Fibroblast of mammary gland (primary cell): ENCODE results near the gene CNRIP1.

Experiments used
- DNase-seq: peaks from one replicate; pipeline ENCODE4 v3.0.0-alpha.2; 2010; ENCODE audit warnings: low read depth
- H3K4me3 ChIP-seq: 2 replicates; pipeline ENCODE4 v1.5.1; 2011; ENCODE audit warnings: low read depth, mild to moderate bottlenecking, low read length, moderate library complexity; ENCODE audit not compliant: control insufficient read depth
- TF ChIP-seq, protein P1 (sequence below): conservative IDR thresholded peaks from 2 replicates; pipeline ENCODE4 v1.5.1; 2011; ENCODE audit warnings: low read depth, low read length, inconsistent platforms; ENCODE audit not compliant: control insufficient read depth, insufficient read depth

CNRIP1 gene

DNA sequence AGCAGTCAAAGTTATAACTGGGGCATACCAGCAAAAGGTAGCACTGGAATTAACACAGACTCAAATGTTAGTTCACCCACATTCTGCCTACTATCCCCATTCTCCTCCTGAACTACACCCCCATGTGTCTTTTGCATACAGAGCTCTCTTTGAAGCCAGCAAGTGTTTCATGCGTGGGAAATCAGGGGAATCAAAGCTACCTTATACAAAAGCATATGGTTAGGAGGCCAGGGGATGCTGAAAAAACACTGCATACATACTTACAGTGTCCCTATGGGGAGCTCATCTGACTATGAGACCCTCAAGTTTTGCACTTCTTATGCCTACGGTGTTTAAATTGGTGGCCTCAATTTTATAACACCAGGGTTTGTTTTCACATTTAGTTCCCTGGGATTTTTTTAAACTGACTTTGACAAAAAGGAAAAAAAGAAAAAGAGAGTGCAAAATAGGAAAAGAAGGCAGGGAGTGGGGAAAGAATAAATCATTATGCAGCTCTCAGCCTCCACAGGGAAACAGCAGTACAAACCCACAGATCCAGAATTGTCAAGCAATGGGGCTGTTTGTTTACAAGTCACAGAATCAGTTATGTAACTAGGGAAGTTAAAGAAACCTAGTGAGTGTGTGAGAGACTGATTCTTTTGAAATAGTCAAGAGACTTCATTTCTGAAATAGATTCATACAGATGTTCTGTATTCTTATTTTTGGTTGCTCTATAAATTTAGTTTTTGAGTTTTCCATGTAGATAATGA lies 47.3 kb downstream of the CNRIP1 start:
- H3K4me3 ChIP-seq: no peak overlapping the region
- TF ChIP-seq, protein P1, sequence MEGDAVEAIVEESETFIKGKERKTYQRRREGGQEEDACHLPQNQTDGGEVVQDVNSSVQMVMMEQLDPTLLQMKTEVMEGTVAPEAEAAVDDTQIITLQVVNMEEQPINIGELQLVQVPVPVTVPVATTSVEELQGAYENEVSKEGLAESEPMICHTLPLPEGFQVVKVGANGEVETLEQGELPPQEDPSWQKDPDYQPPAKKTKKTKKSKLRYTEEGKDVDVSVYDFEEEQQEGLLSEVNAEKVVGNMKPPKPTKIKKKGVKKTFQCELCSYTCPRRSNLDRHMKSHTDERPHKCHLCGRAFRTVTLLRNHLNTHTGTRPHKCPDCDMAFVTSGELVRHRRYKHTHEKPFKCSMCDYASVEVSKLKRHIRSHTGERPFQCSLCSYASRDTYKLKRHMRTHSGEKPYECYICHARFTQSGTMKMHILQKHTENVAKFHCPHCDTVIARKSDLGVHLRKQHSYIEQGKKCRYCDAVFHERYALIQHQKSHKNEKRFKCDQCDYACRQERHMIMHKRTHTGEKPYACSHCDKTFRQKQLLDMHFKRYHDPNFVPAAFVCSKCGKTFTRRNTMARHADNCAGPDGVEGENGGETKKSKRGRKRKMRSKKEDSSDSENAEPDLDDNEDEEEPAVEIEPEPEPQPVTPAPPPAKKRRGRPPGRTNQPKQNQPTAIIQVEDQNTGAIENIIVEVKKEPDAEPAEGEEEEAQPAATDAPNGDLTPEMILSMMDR: no peak

DNA sequence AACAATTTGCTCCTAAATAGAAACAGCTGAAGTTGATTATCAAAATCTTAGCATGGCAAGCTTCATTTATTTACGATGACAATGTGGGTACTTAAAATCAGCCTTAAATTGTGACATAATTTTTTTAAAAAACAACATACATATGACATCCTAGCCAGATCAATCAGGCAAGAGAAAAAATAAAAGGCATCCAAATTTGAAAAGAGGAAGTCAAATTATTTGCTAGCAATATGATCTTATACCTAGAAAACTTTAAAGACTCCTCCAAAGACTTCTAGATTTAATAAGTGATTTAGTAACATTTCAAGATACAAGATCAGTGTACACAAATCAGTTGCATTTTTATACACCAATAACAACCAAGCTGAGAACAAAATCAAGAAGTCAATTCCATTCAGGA lies 53.1 kb downstream of the CNRIP1 start:
- no peak overlapping the region for H3K4me3 ChIP-seq
- TF ChIP-seq, protein P1: no peak
- no peak for DNase-seq

More for the DNA sequence above, 47.3 kb downstream of the CNRIP1 start:
- no peak for DNase-seq

DNA sequence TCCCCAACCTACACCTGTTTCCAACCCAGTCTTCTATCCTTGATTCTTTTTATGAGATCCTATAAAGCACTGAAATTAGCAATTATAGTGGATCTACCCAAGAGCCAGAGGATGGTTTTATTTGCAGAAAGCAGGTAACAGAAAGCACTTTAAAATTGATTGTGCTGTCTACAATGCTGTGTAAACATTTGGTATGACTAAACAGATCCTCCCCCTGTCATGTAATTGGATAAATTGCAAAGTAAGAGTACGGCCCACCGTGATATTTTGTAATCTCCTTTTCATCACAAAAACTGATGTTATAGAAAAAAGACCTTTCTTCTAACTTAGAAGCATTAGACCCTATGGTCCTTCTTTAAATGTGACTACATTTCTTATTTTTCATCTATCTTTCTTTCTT lies 56.1 kb downstream of the CNRIP1 start:
- no peak overlapping the region for H3K4me3 ChIP-seq
- TF ChIP-seq, protein P1: no peak
- DNase-seq: no peak

DNA sequence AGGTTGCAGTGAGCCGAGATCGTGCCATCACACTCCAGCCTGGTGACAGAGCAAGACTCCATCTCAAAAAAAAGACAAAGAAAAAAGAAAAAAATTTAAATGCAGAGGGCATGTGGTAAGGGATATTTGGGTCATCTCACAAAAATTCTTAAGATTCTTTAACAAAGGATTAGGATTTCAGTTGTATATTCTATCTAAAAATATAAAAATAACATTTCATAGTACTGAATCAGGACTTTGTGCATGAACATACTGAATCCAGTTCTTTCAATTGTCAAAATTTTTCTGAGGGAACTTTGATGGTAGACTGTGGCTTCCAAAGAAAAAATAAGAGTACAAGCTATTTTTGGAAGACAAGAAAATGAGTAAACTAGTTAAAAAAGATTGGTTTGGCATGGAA lies 60.9 kb downstream of the CNRIP1 start:
- no peak overlapping the region for H3K4me3 ChIP-seq
- TF ChIP-seq, protein P1: no peak
- no peak for DNase-seq

DNA sequence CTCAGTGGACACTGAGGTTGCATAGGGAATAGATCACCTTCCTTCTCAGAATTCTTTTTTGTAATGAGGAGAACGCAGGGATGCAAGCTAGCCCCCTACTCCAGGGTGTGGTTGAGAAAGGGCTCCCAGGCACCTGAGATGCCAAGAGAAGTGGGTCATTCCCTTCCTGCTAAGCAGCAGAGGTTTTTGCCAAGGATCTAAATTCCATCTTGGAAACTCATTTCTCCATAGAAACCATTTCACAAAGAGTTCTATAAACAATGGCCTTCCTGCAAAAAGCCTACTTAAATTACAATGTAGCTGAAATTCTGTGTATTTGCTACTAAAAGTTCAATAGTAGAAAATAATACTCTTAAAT lies 63.7 kb downstream of the CNRIP1 start:
- no peak overlapping the region for H3K4me3 ChIP-seq
- peak; percentile 36 for DNase-seq

DNA sequence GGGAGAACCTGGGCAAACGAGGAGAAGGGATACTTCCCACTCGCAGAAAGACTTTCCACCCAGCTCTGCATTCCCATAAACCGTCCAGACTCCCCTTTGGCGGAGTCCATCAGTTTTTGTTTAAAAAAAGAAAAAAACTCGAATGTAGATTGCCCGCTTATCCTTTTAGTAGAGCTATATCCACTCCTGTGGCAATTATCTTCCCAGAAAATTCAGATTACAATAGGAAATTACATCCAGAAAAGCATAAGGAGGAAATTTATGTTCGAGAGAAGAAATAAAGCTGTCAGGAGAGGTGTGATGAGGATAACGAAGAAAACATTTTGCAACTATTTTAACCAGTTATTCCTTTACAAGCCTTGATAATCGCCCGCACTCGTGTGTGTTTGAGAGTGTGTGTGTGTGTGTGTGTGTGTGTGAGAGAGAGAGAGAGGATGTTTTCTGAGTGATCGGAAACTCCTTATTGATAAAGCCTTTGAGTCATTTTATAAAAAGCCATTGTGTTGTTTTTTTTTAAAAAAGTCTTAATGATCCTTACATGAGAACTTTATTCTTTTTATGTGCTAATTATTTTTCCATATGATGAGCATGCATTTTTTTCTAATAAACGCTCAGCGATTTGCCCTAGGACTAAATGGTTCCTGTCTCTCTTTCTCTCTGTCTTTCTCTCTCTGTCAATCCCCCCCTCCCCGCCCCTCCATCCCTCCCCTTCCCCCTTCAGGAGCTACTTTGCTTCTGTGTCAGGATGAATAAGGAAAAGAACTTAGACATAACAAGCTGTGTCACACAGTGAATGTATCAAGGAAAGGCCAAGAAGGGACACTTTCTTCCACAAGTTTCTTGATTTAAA lies 66.3 kb downstream of the CNRIP1 start:
- TF ChIP-seq, protein P1: no peak
- peak; percentile 39 for DNase-seq
- H3K4me3 ChIP-seq: peak overlapping the region; percentile 93

More for the DNA sequence above, 63.7 kb downstream of the CNRIP1 start:
- TF ChIP-seq, protein P1: no peak
